Measurements from ENCODE around the gene VPS45. TPM values are rescaled to one million over a fixed set of nuclear protein-coding genes. Genes with fewer than 3 reads are reported as not detected.

VPS45 gene
- total RNA-seq, 4 donors from 2014 or later = 16.1 to 47.5 (median 34.7) TPM

GRCh38 chr1:150069923-150070322, 2.3 kb downstream of the VPS45 start:
- H3K27me3 ChIP-seq = no peaks in the 10 kb centered on the region
- in situ Hi-C loops (cut with MboI; ENCODE audit: low pct_ligation_motif_present in 1 of 4, low pct_unique_long_range_greater_than_20kb in 1 of 4, low sequenced_read_pairs in 3 of 4) = loop anchor here (5.0 to 25.0 kb wide), 4 partner anchors 92 to 115 kb away; no protein-coding TSS in a partner anchor
- WGBS, 2 donors (ENCODE audit: low coverage in 1 of 2) = 93 to 98% methylated on average over 5 of the region's 5 CpGs
- no peaks in the 10 kb centered on the region for H3K9me3 ChIP-seq
- H3K36me3 ChIP-seq = peaks cover 0 to 6% (median 3%) of the 10 kb centered on the region in 4 donors
- H3K4me1 ChIP-seq = peaks cover 0 to 35% (median 11%) of the 10 kb centered on the region in 4 donors
- no peak overlapping the region for H3K4me3 ChIP-seq
- no peak overlapping the region for H3K27ac ChIP-seq
- DNase-seq = no peak
- intact Hi-C loops (cut with DNase I; ENCODE audit: low total_unique reads) = loop anchor here (5.0 kb wide), 2 partner anchors 82 to 1142 kb away; no protein-coding TSS in a partner anchor
- TF ChIP-seq EP300 (IDR thresholded peaks at IDR 0.05; ENCODE audit: low read depth) = no peak

GRCh38 chr1:150072959-150073358, 5.4 kb downstream of the VPS45 start:
- in situ Hi-C loops (cut with MboI; ENCODE audit: low pct_ligation_motif_present in 1 of 4, low pct_unique_long_range_greater_than_20kb in 1 of 4, low sequenced_read_pairs in 3 of 4) (loop anchor here (5.0 to 25.0 kb wide), 4 partner anchors 89 to 112 kb away; no protein-coding TSS in a partner anchor), intact Hi-C loops (cut with DNase I; ENCODE audit: low total_unique reads) (loop anchor here (5.0 kb wide), 1 partner anchor 1139 kb away; no protein-coding TSS in a partner anchor)
- DNase-seq = no peak
- H3K4me3 ChIP-seq = no peak overlapping the region
- no peaks in the 10 kb centered on the region for H3K9me3 ChIP-seq
- TF ChIP-seq POLR2A (IDR thresholded peaks at IDR 0.05) = no peak
- peak; percentile 24 to 34 (median 34) for TF ChIP-seq CTCF (IDR thresholded peaks at IDR 0.05)
- peaks cover 0 to 23% (median 10%) of the 10 kb centered on the region in 4 donors for H3K36me3 ChIP-seq
- no peaks in the 10 kb centered on the region for H3K27me3 ChIP-seq
- H3K4me1 ChIP-seq = peaks cover 0 to 15% (median 5%) of the 10 kb centered on the region in 4 donors
- WGBS, 2 donors (ENCODE audit: low coverage in 1 of 2) = 65 to 74% methylated on average over 3 of the region's 3 CpGs
- H3K27ac ChIP-seq = no peak overlapping the region

- H3K36me3 ChIP-seq = peaks cover 0 to 29% (median 13%) of the 10 kb centered on the region in 4 donors
- TF ChIP-seq POLR2AphosphoS5 (IDR thresholded peaks at IDR 0.05) (no peak), EP300 (IDR thresholded peaks at IDR 0.05; ENCODE audit: low read depth) (no peak), CTCF (IDR thresholded peaks at IDR 0.05) (no peak), POLR2A (IDR thresholded peaks at IDR 0.05) (no peak)
- H3K4me1 ChIP-seq = peaks cover 0 to 10% (median 3%) of the 10 kb centered on the region in 4 donors
- no peak overlapping the region for H3K27ac ChIP-seq
- in situ Hi-C loops (cut with MboI; ENCODE audit: low pct_ligation_motif_present in 1 of 4, low pct_unique_long_range_greater_than_20kb in 1 of 4, low sequenced_read_pairs in 3 of 4) = loop anchor here (5.0 to 25.0 kb wide), 4 partner anchors 89 to 111 kb away; no protein-coding TSS in a partner anchor
- no peaks in the 10 kb centered on the region for H3K9me3 ChIP-seq
- H3K4me3 ChIP-seq = no peak overlapping the region
- H3K27me3 ChIP-seq = no peaks in the 10 kb centered on the region
- 93% methylated on average over 2 of the region's 2 CpGs for WGBS, 2 donors (ENCODE audit: low coverage in 1 of 2)
- intact Hi-C loops (cut with DNase I; ENCODE audit: low total_unique reads) = loop anchor here (5.0 kb wide), 1 partner anchor 1139 kb away; no protein-coding TSS in a partner anchor
- no peak for DNase-seq
Measured at GRCh38 chr1:150073516-150073915, 5.9 kb downstream of the VPS45 start.

GRCh38 chr1:150076066-150076465, 8.5 kb downstream of the VPS45 start:
- H3K27me3 ChIP-seq = no peaks in the 10 kb centered on the region
- no peaks in the 10 kb centered on the region for H3K9me3 ChIP-seq
- intact Hi-C loops (cut with DNase I; ENCODE audit: low total_unique reads) = no loop called here
- no peak for DNase-seq
- no peak overlapping the region for H3K27ac ChIP-seq
- in situ Hi-C loops (cut with MboI; ENCODE audit: low pct_ligation_motif_present in 1 of 4, low pct_unique_long_range_greater_than_20kb in 1 of 4, low sequenced_read_pairs in 3 of 4) = loop anchor here in 2 of 4 donors (10.0 kb wide), 2 partner anchors 89 to 109 kb away; no protein-coding TSS in a partner anchor
- H3K36me3 ChIP-seq = peaks cover 0 to 49% (median 16%) of the 10 kb centered on the region in 4 donors
- H3K4me3 ChIP-seq = no peak overlapping the region
- H3K4me1 ChIP-seq = no peaks in the 10 kb centered on the region
- TF ChIP-seq POLR2AphosphoS5 (IDR thresholded peaks at IDR 0.05) (no peak), POLR2A (IDR thresholded peaks at IDR 0.05) (no peak), EP300 (IDR thresholded peaks at IDR 0.05; ENCODE audit: low read depth) (no peak), CTCF (IDR thresholded peaks at IDR 0.05) (no peak)
- WGBS, 2 donors (ENCODE audit: low coverage in 1 of 2) = 81 to 88% methylated on average over 2 of the region's 2 CpGs

All from transverse colon (tissue), 4 donors.